Loucy (cell line): Measurements from ENCODE around the gene SLC28A1.

ENCODE experiments used
- H2AFZ ChIP-seq: fragments of 200-600 bp; sonication (generic); 2 replicates; pipeline ENCODE4 v1.6.0; 2016; ENCODE audit warnings: antibody characterized with exemption, mild to moderate bottlenecking, low read length, moderate library complexity
- H3F3A ChIP-seq: fragments of 200-600 bp; 2 replicates; pipeline ENCODE4 v1.6.0; 2016; ENCODE audit warnings: antibody characterized with exemption, low read depth, mild to moderate bottlenecking
- H3K27me3 ChIP-seq: fragments of 200-600 bp; sonication (generic); 2 replicates; pipeline ENCODE4 v1.6.1; 2014; ENCODE audit warnings: low read length, mild to moderate bottlenecking; ENCODE audit not compliant: insufficient read depth, poor library complexity, severe bottlenecking
- H3K36me3 ChIP-seq: fragments of 200-600 bp; sonication (generic); 2 replicates; pipeline ENCODE4 v1.6.1; 2016; ENCODE audit warnings: low read length; ENCODE audit not compliant: insufficient read depth
- H3K4me1 ChIP-seq: fragments of 200-600 bp; sonication (generic); 2 replicates; pipeline ENCODE4 v1.5.1; 2014; ENCODE audit warnings: low read length, mild to moderate bottlenecking; ENCODE audit not compliant: insufficient read depth, poor library complexity, severe bottlenecking
- H3K4me2 ChIP-seq: fragments of 200-600 bp; sonication (generic); 2 replicates; pipeline ENCODE4 v1.6.0; 2014; ENCODE audit warnings: antibody characterized with exemption, low read length, low read depth, mild to moderate bottlenecking; ENCODE audit not compliant: poor library complexity, severe bottlenecking
- H3K4me3 ChIP-seq: fragments of 200-600 bp; sonication (generic); 2 replicates; pipeline ENCODE4 v1.5.1; 2014; ENCODE audit warnings: low read length, mild to moderate bottlenecking, mixed read lengths; ENCODE audit not compliant: poor library complexity, severe bottlenecking
- H3K79me2 ChIP-seq: fragments of 200-600 bp; sonication (generic); 2 replicates; pipeline ENCODE4 v1.6.1; 2014; ENCODE audit warnings: low read length; ENCODE audit not compliant: insufficient read depth
- H3K9ac ChIP-seq: fragments of 200-600 bp; sonication (generic); 2 replicates; pipeline ENCODE4 v1.6.0; 2014; ENCODE audit warnings: mild to moderate bottlenecking, low read depth, low read length, moderate library complexity; ENCODE audit not compliant: poor library complexity, severe bottlenecking
- H3K9me2 ChIP-seq: fragments of 200-600 bp; sonication (generic); replicated peaks from 2 replicates; pipeline ENCODE4 v1.6.1; 2016; ENCODE audit warnings: low read depth, low read length, mixed read lengths
- H3K9me3 ChIP-seq: fragments of 200-600 bp; sonication (generic); 2 replicates; pipeline ENCODE4 v1.6.1; 2014; ENCODE audit warnings: mild to moderate bottlenecking, antibody characterized with exemption, low read length, low read depth; ENCODE audit not compliant: insufficient read depth
- H4K20me1 ChIP-seq: fragments of 200-600 bp; sonication (generic); 2 replicates; pipeline ENCODE4 v1.6.0; 2014; ENCODE audit warnings: antibody characterized with exemption, low read length, mild to moderate bottlenecking; ENCODE audit not compliant: insufficient read depth, poor library complexity, severe bottlenecking
- CTCF ChIP-seq: fragments of 200-600 bp; sonication (generic); conservative IDR thresholded peaks from 2 replicates; pipeline ENCODE4 v1.5.1; 2014; ENCODE audit warnings: mild to moderate bottlenecking, antibody characterized with exemption, low read length
- EZH2phosphoT487 ChIP-seq: fragments of 200-600 bp; IDR thresholded peaks from 2 replicates; pipeline ENCODE4 v1.6.1; 2018; ENCODE audit warnings: antibody characterized with exemption, mild to moderate bottlenecking, moderate library complexity, borderline replicate concordance

Gene SLC28A1

GRCh38 chr15:84944311-84944710, 59.8 kb downstream of the SLC28A1 start:
- Histone ChIP-seq H3K9me2 (no peaks in the 10 kb centered on the region), H2AFZ (no peak overlapping the region), H3K79me2 (no peaks in the 10 kb centered on the region), H3K9me3 (no peaks in the 10 kb centered on the region), H3K4me3 (no peak overlapping the region), H3K4me2 (no peak overlapping the region), H3K9ac (no peak overlapping the region), H3F3A (no peaks in the 10 kb centered on the region), H3K36me3 (no peaks in the 10 kb centered on the region), H3K4me1 (no peaks in the 10 kb centered on the region), H4K20me1 (no peaks in the 10 kb centered on the region), H3K27me3 (no peaks in the 10 kb centered on the region)
- TF ChIP-seq EZH2phosphoT487 (no peak), CTCF (no peak)

GRCh38 chr15:84944861-84945260, 60.4 kb downstream of the SLC28A1 start:
- H3K36me3 ChIP-seq = no peaks in the 10 kb centered on the region
- TF ChIP-seq EZH2phosphoT487 = no peak
- no peak for TF ChIP-seq CTCF
- no peaks in the 10 kb centered on the region for H3F3A ChIP-seq
- H3K9me3 ChIP-seq = no peaks in the 10 kb centered on the region
- H3K9me2 ChIP-seq = no peaks in the 10 kb centered on the region
- no peak overlapping the region for H2AFZ ChIP-seq
- H3K4me3 ChIP-seq = no peak overlapping the region
- H3K4me1 ChIP-seq = no peaks in the 10 kb centered on the region
- no peak overlapping the region for H3K4me2 ChIP-seq
- no peaks in the 10 kb centered on the region for H3K27me3 ChIP-seq
- H3K79me2 ChIP-seq = no peaks in the 10 kb centered on the region
- no peaks in the 10 kb centered on the region for H4K20me1 ChIP-seq
- no peak overlapping the region for H3K9ac ChIP-seq

GRCh38 chr15:84946772-84947489, 62.5 kb downstream of the SLC28A1 start:
- no peak for TF ChIP-seq EZH2phosphoT487
- TF ChIP-seq CTCF = no peak
- Histone ChIP-seq H4K20me1 (no peaks in the 10 kb centered on the region), H3K9me2 (no peaks in the 10 kb centered on the region), H3K36me3 (no peaks in the 10 kb centered on the region), H3F3A (no peaks in the 10 kb centered on the region), H3K4me3 (no peak overlapping the region), H3K9me3 (no peaks in the 10 kb centered on the region), H3K79me2 (no peaks in the 10 kb centered on the region), H2AFZ (no peak overlapping the region), H3K4me2 (no peak overlapping the region), H3K9ac (no peak overlapping the region), H3K4me1 (no peaks in the 10 kb centered on the region), H3K27me3 (no peaks in the 10 kb centered on the region)
